Neural cell (in vitro differentiated cells): ENCODE data around the gene THADA.

Experiments used
- EP300 ChIP-seq: fragments of 450-650 bp; conservative IDR thresholded peaks from 2 replicates; pipeline ENCODE4 v1.6.1; 2014; ENCODE audit warnings: antibody characterized with exemption, mild to moderate bottlenecking, moderate library complexity; ENCODE audit not compliant: poor library complexity, severe bottlenecking
- EZH2 ChIP-seq: fragments of 200-600, 300-800 bp; shearing (Covaris generic), sonication (generic); IDR thresholded peaks from 2 replicates; pipeline ENCODE4 v1.6.1; 2014; ENCODE audit warnings: antibody characterized with exemption, low read length, borderline replicate concordance, mild to moderate bottlenecking; ENCODE audit not compliant: insufficient read depth, poor library complexity, severe bottlenecking
- MXI1 ChIP-seq: fragments of 450-650 bp; conservative IDR thresholded peaks from 2 replicates; pipeline ENCODE4 v1.6.1; 2014; ENCODE audit warnings: antibody characterized with exemption, mild to moderate bottlenecking; ENCODE audit not compliant: poor library complexity, severe bottlenecking
- POLR2AphosphoS5 ChIP-seq: IDR thresholded peaks from 2 replicates; pipeline ENCODE4 v1.6.1; 2012
- RAD21 ChIP-seq: fragments of 450-650 bp; conservative IDR thresholded peaks from 2 replicates; pipeline ENCODE4 v1.6.1; 2014; ENCODE audit warnings: antibody characterized with exemption, mild to moderate bottlenecking, moderate library complexity
- SMC3 ChIP-seq: fragments of 450-650 bp; conservative IDR thresholded peaks from 2 replicates; pipeline ENCODE4 v1.6.1; 2014; ENCODE audit warnings: antibody characterized with exemption, mild to moderate bottlenecking, moderate library complexity; ENCODE audit not compliant: poor library complexity
- TAF1 ChIP-seq: IDR thresholded peaks from 2 replicates; pipeline ENCODE4 v1.6.1; 2012; ENCODE audit warnings: low read depth
- TF ChIP-seq, protein P1 (sequence below): fragments of 450-650 bp; IDR thresholded peaks from 2 replicates; pipeline ENCODE4 v1.5.1; 2014; ENCODE audit warnings: antibody characterized with exemption, mild to moderate bottlenecking, moderate library complexity; ENCODE audit not compliant: poor library complexity, severe bottlenecking
- TF ChIP-seq, protein P2 (sequence below): IDR thresholded peaks from 2 replicates; pipeline ENCODE4 v1.6.1; 2012; ENCODE audit warnings: borderline replicate concordance

- TF ChIP-seq POLR2AphosphoS5 (no peak), EZH2 (no peak), EP300 (no peak), SMC3 (no peak), RAD21 (no peak), TAF1 (no peak), MXI1 (no peak)
- TF ChIP-seq, protein P1, sequence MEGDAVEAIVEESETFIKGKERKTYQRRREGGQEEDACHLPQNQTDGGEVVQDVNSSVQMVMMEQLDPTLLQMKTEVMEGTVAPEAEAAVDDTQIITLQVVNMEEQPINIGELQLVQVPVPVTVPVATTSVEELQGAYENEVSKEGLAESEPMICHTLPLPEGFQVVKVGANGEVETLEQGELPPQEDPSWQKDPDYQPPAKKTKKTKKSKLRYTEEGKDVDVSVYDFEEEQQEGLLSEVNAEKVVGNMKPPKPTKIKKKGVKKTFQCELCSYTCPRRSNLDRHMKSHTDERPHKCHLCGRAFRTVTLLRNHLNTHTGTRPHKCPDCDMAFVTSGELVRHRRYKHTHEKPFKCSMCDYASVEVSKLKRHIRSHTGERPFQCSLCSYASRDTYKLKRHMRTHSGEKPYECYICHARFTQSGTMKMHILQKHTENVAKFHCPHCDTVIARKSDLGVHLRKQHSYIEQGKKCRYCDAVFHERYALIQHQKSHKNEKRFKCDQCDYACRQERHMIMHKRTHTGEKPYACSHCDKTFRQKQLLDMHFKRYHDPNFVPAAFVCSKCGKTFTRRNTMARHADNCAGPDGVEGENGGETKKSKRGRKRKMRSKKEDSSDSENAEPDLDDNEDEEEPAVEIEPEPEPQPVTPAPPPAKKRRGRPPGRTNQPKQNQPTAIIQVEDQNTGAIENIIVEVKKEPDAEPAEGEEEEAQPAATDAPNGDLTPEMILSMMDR: no peak
- TF ChIP-seq, protein P2, sequence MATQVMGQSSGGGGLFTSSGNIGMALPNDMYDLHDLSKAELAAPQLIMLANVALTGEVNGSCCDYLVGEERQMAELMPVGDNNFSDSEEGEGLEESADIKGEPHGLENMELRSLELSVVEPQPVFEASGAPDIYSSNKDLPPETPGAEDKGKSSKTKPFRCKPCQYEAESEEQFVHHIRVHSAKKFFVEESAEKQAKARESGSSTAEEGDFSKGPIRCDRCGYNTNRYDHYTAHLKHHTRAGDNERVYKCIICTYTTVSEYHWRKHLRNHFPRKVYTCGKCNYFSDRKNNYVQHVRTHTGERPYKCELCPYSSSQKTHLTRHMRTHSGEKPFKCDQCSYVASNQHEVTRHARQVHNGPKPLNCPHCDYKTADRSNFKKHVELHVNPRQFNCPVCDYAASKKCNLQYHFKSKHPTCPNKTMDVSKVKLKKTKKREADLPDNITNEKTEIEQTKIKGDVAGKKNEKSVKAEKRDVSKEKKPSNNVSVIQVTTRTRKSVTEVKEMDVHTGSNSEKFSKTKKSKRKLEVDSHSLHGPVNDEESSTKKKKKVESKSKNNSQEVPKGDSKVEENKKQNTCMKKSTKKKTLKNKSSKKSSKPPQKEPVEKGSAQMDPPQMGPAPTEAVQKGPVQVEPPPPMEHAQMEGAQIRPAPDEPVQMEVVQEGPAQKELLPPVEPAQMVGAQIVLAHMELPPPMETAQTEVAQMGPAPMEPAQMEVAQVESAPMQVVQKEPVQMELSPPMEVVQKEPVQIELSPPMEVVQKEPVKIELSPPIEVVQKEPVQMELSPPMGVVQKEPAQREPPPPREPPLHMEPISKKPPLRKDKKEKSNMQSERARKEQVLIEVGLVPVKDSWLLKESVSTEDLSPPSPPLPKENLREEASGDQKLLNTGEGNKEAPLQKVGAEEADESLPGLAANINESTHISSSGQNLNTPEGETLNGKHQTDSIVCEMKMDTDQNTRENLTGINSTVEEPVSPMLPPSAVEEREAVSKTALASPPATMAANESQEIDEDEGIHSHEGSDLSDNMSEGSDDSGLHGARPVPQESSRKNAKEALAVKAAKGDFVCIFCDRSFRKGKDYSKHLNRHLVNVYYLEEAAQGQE: no peak
Observed at GRCh38 chr2:43222475-43223309, 373.1 kb downstream of the THADA start.
